PFSK-1 (cell line): ENCODE measurements around the gene MKRN1.

Source experiments
- FOXP2 ChIP-seq: optimal IDR thresholded peaks from 2 replicates; pipeline ENCODE3; 2011; ENCODE audit warnings: borderline replicate concordance, control low read depth, inconsistent platforms; ENCODE audit not compliant: insufficient read depth; ENCODE audit errors: extremely low read length, extremely low read depth
- POLR2AphosphoS5 ChIP-seq: IDR thresholded peaks from 2 replicates; pipeline ENCODE4 v1.6.1; 2012; ENCODE audit warnings: low read depth, mild to moderate bottlenecking, control low read depth, low read length, moderate library complexity
- REST ChIP-seq, 2 experiments: IDR thresholded peaks; 2 replicates each; pipeline versions ENCODE4 v1.6.1 to v1.8.0; 2011 to 2012; ENCODE audit warnings: low read depth in 2 of 2, low read length in 2 of 2, control low read depth in 1 of 2, inconsistent platforms in 1 of 2, mild to moderate bottlenecking in 1 of 2, moderate library complexity in 1 of 2; ENCODE audit not compliant: insufficient read depth in 1 of 2
- SIN3A ChIP-seq: IDR thresholded peaks from 2 replicates; pipeline ENCODE4 v1.6.1; 2012; ENCODE audit warnings: mild to moderate bottlenecking, low read length, moderate library complexity, borderline replicate concordance; ENCODE audit not compliant: insufficient read depth
- TAF1 ChIP-seq: IDR thresholded peaks from 2 replicates; pipeline ENCODE4 v1.6.1; 2012; ENCODE audit warnings: low read length, control low read depth, borderline replicate concordance; ENCODE audit not compliant: insufficient read depth

DNA sequence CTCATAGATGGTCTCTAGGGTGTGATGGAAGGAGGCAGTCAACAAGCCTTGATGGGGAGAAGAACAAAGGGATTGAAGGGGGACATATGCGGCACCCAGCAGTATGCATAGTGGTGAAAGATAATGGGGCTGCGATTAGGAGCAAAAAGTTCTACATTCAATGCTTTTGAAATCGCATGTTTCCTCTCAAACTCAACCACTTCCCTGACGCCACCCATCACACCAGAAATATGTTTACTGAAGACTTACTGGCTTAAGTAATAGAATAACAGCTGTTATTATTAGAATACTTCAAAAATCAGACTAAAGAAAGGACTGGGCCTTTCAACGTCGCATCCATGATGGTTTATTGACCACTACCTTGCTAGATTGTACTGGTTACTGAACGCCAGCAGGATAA, 31.5 kb downstream of the MKRN1 start:
- no peak for TF ChIP-seq SIN3A
- TF ChIP-seq REST (IDR thresholded peaks at IDR 0.05; ENCODE audit: insufficient read depth in 1 of 2, low read depth in 2 of 2, low read length in 2 of 2) = no peak
- TF ChIP-seq TAF1 = no peak
- no peak for TF ChIP-seq POLR2AphosphoS5
- no peak for TF ChIP-seq FOXP2
